NCI-H1105 treated with DMSO at 0.1 percent for 48 hours (cell line): ENCODE measurements around the gene FUBP3.

Source experiments
- DNase-seq: peaks from one replicate; lab custom pipeline; 2025; lab: John Stamatoyannopoulos, UW

FUBP3 gene

GRCh38 chr9:130607640-130608420 is 28.5 kb downstream of the FUBP3 start:
- no peak for DNase-seq

GRCh38 chr9:130608554-130609134 is 29.3 kb downstream of the FUBP3 start:
- no peak for DNase-seq

GRCh38 chr9:130609163-130609562 is 29.8 kb downstream of the FUBP3 start:
- no peak for DNase-seq

GRCh38 chr9:130610862-130611707 is 31.7 kb downstream of the FUBP3 start:
- DNase-seq, result no peak

GRCh38 chr9:130616451-130616850 is 37.1 kb downstream of the FUBP3 start:
- no peak for DNase-seq

GRCh38 chr9:130623466-130623865 is 44.1 kb downstream of the FUBP3 start:
- no peak for DNase-seq

- DNase-seq, result no peak
These were observed 44.8 kb downstream of the FUBP3 start for GRCh38 chr9:130624154-130624553.

- no peak for DNase-seq
These were observed 47.0 kb downstream of the FUBP3 start for GRCh38 chr9:130626249-130626996.

- DNase-seq, result no peak
These were observed 47.7 kb downstream of the FUBP3 start for GRCh38 chr9:130627051-130627450.

GRCh38 chr9:130627896-130628792 is 48.8 kb downstream of the FUBP3 start:
- DNase-seq, result no peak

GRCh38 chr9:130629443-130630070 is 50.2 kb downstream of the FUBP3 start:
- no peak for DNase-seq

GRCh38 chr9:130630071-130630450 is 50.7 kb downstream of the FUBP3 start:
- no peak for DNase-seq

- no peak for DNase-seq
These were observed 51.3 kb downstream of the FUBP3 start for GRCh38 chr9:130630506-130631330.

- no peak for DNase-seq
These were observed 52.1 kb downstream of the FUBP3 start for GRCh38 chr9:130631331-130632080.

GRCh38 chr9:130632081-130632710 is 52.8 kb downstream of the FUBP3 start:
- no peak for DNase-seq

GRCh38 chr9:130632841-130633240 is 53.5 kb downstream of the FUBP3 start:
- DNase-seq, result no peak

GRCh38 chr9:130633336-130634190 is 54.2 kb downstream of the FUBP3 start:
- DNase-seq, result no peak
